GM12878 (cell line): ENCODE data around the gene ACTR1B. TPM values are rescaled to one million over a fixed set of nuclear protein-coding genes. Genes with fewer than 3 reads are reported as not detected.

ENCODE experiments used
- ATAC-seq: fragments of 200-7000 bp; cut with Tn5 transposase; 3 replicates; pipeline ENCODE4 v1.9.1; 2020; ENCODE audit warnings: mild to moderate bottlenecking, moderate library complexity
- BruUV-seq: library from RNA; stranded (reverse); fragments of 400-500 nt; replicated peaks from 2 replicates; lab custom pipeline; 2021; lab: Mats Ljungman, UMichigan
- CTCF ChIA-PET: fragments of 300-600 bp; sonication (Branson Sonifier 250); formaldehyde crosslinking; extraction: SDS; loops from one replicate; lab custom pipeline; 2021; ENCODE audit warnings: inconsistent platforms; lab: Yijun Ruan, JAX
- POLR2A ChIA-PET: fragments of 350-600 bp; formaldehyde crosslinking; extraction: SDS; loops from one replicate; lab custom pipeline; 2021; ENCODE audit warnings: inconsistent platforms; lab: Charles Lee
- RAD21 ChIA-PET: fragments of 300-600 bp; sonication (Branson Sonifier 250); formaldehyde crosslinking; loops from one replicate; lab custom pipeline; 2023; ENCODE audit warnings: antibody characterized with exemption; ENCODE audit not compliant: unreplicated experiment; lab: Charles Lee
- SMC1A ChIA-PET: fragments of 300-600 bp; sonication (Branson Sonifier 250); formaldehyde crosslinking; loops from one replicate; lab custom pipeline; 2023; ENCODE audit not compliant: unreplicated experiment, uncharacterized antibody; lab: Charles Lee
- DNase-seq: peaks from one replicate; pipeline ENCODE4 v3.0.0-alpha.2; 2011; ENCODE audit warnings: low read depth, low spot score
- FAIRE-seq: peaks from 3 replicates; lab custom pipeline; 2011; peaks lifted over from hg19 to GRCh38; lab: Jason Lieb, UNC
- H2AFZ ChIP-seq: 2 replicates; pipeline ENCODE4 v1.6.0; 2011; ENCODE audit warnings: low read depth, low read length, control low read depth; ENCODE audit not compliant: control insufficient read depth
- H3K27ac ChIP-seq: 2 replicates; pipeline ENCODE4 v1.5.1; 2011; ENCODE audit warnings: control low read depth; ENCODE audit not compliant: control insufficient read depth, insufficient read depth
- H3K27me3 ChIP-seq, 2 experiments: replicated peaks in 1 of 2; 2 replicates each; pipeline versions ENCODE4 v1.6.0 to v1.6.1; 2011; ENCODE audit warnings: low read length in 1 of 2; ENCODE audit not compliant: control insufficient read depth in 2 of 2, insufficient read depth in 2 of 2
- H3K36me3 ChIP-seq, 2 experiments: 2 replicates each; pipeline ENCODE4 v1.5.1; 2011; ENCODE audit warnings: low read length in 1 of 2; ENCODE audit not compliant: control insufficient read depth in 2 of 2, insufficient read depth in 2 of 2
- H3K4me1 ChIP-seq: 2 replicates; pipeline ENCODE4 v1.6.1; 2011; ENCODE audit warnings: mild to moderate bottlenecking, low read length, moderate library complexity, mixed read lengths; ENCODE audit not compliant: control insufficient read depth, insufficient read depth
- H3K4me2 ChIP-seq: 2 replicates; pipeline ENCODE4 v1.6.0; 2011; ENCODE audit warnings: control low read depth; ENCODE audit not compliant: control insufficient read depth, insufficient read depth
- H3K4me3 ChIP-seq: fragments of 200-600 bp; sonication (generic); 2 replicates; pipeline ENCODE4 v1.5.1; 2016
- H3K79me2 ChIP-seq: 2 replicates; pipeline ENCODE4 v1.6.0; 2011; ENCODE audit warnings: low read length; ENCODE audit not compliant: control insufficient read depth, insufficient read depth
- H3K9ac ChIP-seq: 2 replicates; pipeline ENCODE4 v1.8.0; 2011; ENCODE audit warnings: low read length, control low read depth, mixed read lengths; ENCODE audit not compliant: control insufficient read depth, insufficient read depth
- H3K9me3 ChIP-seq: replicated peaks from 3 replicates; pipeline ENCODE4 v1.5.1; 2011; ENCODE audit warnings: mild to moderate bottlenecking, low read length; ENCODE audit not compliant: control insufficient read depth, insufficient read depth
- H4K20me1 ChIP-seq: 2 replicates; pipeline ENCODE4 v1.6.0; 2011; ENCODE audit not compliant: control insufficient read depth, insufficient read depth
- CBX3 ChIP-seq: fragments of 200-600 bp; sonication (generic); IDR thresholded peaks from 2 replicates; pipeline ENCODE4 v1.6.1; 2016; ENCODE audit warnings: low read depth, borderline replicate concordance
- NFYA ChIP-seq: IDR thresholded peaks from 2 replicates; pipeline ENCODE4 v1.6.1; 2011; ENCODE audit warnings: low read depth, mild to moderate bottlenecking, low read length, improper control_type of control experiment, borderline replicate concordance
- RAD51 ChIP-seq: fragments of 450-650 bp; IDR thresholded peaks from 2 replicates; pipeline ENCODE4 v1.6.1; 2016; ENCODE audit warnings: moderate library complexity, mild to moderate bottlenecking, inconsistent platforms
- YBX1 ChIP-seq: fragments of 450-650 bp; IDR thresholded peaks from 2 replicates; pipeline ENCODE4 v1.6.1; 2016; ENCODE audit warnings: antibody characterized with exemption
- ZBTB33 ChIP-seq: fragments of 450-650 bp; IDR thresholded peaks from 2 replicates; pipeline ENCODE4 v1.6.1; 2017; ENCODE audit warnings: mild to moderate bottlenecking
- WGBS: methylation state at CpG from one replicate; pipeline ENCODE4 v1.1.6; 2016; ENCODE audit warnings: low lambda C conversion rate; ENCODE audit not compliant: insufficient replicate concordance, insufficient coverage; ENCODE audit errors: missing lambda C conversion rate; 5-methylcytosine and 5-hydroxymethylcytosine counted together
- in situ Hi-C: fragments of 300-500 bp; cut with MboI; formaldehyde crosslinking; loops from 9 replicates; pipeline ENCODE4 v1.14.3; 2018; ENCODE audit warnings: mixed read lengths
- intact Hi-C: fragments of 100-400 bp; cut with micrococcal nuclease; formaldehyde crosslinking; loops from one replicate; pipeline ENCODE4 v1.14.2; 2022; ENCODE audit not compliant: unreplicated experiment
- polyA plus RNA-seq, 11 experiments: library from polyadenylated mRNA; depleted of rRNA in 4 of 11; unstranded in 6 of 11; stranded (reverse) in 5 of 11; fragments of >200 nt; fragmentation: Nextera tagmentation in 4 of 11; fragmentation: Illumina TruSeq in 1 of 11; extraction: Ambion mirVana in 4 of 11; extraction: Trizol in 1 of 11; gene quantifications; 1 replicate in 1 of 11; 2 replicates in 10 of 11; pipeline versions ENCODE4 v1.2.1 to v1.2.3, GENCODE V29; 2011 to 2016; ENCODE audit warnings: inconsistent platforms in 2 of 11, missing spikeins in 2 of 11, low read depth in 1 of 11
- total RNA-seq, 4 experiments: library from RNA; depleted of rRNA in 3 of 4; stranded (reverse); fragments of >200 nt in 3 of 4; fragmentation: Illumina TruSeq in 1 of 4; extraction: Trizol in 1 of 4; gene quantifications; 2 replicates each; pipeline versions ENCODE4 v1.2.1 to v1.2.3, GENCODE V29; 2013 to 2021

Gene ACTR1B
- total and polyA plus RNA-seq, 10 of the 15 experiments (the other 5 are each of a cell fraction or from before 2014, with no cell fraction given), result 1.3 to 62.8 (median 44.8) TPM

GRCh38 chr2:97658691-97659157 lies 5.1 kb downstream of the ACTR1B start:
- POLR2A ChIA-PET, result interaction anchor here (7.5 kb wide), 1 partner anchor 11 kb away, joined by 132 read pairs; the partner anchor contains the start of gene COX5B
- Histone ChIP-seq H3K36me3 (peaks cover 6 to 8% of the 10 kb centered on the region in 2 experiments; a peak in 3 of 4 replicates), H3K27ac (no peak overlapping the region), H3K79me2 (peaks cover 32% of the 10 kb centered on the region), H3K9ac (no peak overlapping the region), H3K27me3 (no peaks in the 10 kb centered on the region), H3K4me2 (no peak overlapping the region), H3K4me3 (no peak overlapping the region), H3K4me1 (no peaks in the 10 kb centered on the region; the same call in 1 of the 2 replicates), H4K20me1 (peaks cover 2% of the 10 kb centered on the region; the same call in 1 of the 2 replicates), H3K9me3 (no peaks in the 10 kb centered on the region; the same call in 2 of the 3 replicates), H2AFZ (no peak overlapping the region)
- CTCF ChIA-PET, result no interaction called here
- no peak for ATAC-seq
- FAIRE-seq, result no peak
- intact Hi-C loops (no loop called here), in situ Hi-C loops (no loop called here)
- SMC1A ChIA-PET, result no interaction called here
- TF ChIP-seq RAD51, result no peak
- no peak for TF ChIP-seq NFYA
- TF ChIP-seq CBX3, result no peak
- TF ChIP-seq YBX1, result no peak
- no peak for TF ChIP-seq ZBTB33
- DNase-seq, result no peak
- RAD21 ChIA-PET, result no interaction called here
- no TSS peak for BruUV-seq
- 92% methylated on average over 13 of the region's 13 CpGs for WGBS
